ENCODE data around the gene ZBED6. TPM values are rescaled to one million over a fixed set of nuclear protein-coding genes. Genes with fewer than 3 reads are reported as not detected.
A peak's percentile ranks its signal among the peaks of the same experiment; 100 is the strongest.

ZBED6 gene
- total RNA-seq, 1 donor, result 30.5 TPM

- no peak overlapping the region for H3K4me3 ChIP-seq (ENCODE audit: low read depth, low read length)
- DNase-seq (ENCODE audit: low read depth), result no peak
- TF ChIP-seq, protein P1, sequence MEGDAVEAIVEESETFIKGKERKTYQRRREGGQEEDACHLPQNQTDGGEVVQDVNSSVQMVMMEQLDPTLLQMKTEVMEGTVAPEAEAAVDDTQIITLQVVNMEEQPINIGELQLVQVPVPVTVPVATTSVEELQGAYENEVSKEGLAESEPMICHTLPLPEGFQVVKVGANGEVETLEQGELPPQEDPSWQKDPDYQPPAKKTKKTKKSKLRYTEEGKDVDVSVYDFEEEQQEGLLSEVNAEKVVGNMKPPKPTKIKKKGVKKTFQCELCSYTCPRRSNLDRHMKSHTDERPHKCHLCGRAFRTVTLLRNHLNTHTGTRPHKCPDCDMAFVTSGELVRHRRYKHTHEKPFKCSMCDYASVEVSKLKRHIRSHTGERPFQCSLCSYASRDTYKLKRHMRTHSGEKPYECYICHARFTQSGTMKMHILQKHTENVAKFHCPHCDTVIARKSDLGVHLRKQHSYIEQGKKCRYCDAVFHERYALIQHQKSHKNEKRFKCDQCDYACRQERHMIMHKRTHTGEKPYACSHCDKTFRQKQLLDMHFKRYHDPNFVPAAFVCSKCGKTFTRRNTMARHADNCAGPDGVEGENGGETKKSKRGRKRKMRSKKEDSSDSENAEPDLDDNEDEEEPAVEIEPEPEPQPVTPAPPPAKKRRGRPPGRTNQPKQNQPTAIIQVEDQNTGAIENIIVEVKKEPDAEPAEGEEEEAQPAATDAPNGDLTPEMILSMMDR (IDR thresholded peaks at IDR 0.05; ENCODE audit: insufficient read depth, low read length), result no peak
Observed at GRCh38 chr1:203835476-203835875, 40.1 kb downstream of the ZBED6 start.

GRCh38 chr1:203839081-203839480 is 43.7 kb downstream of the ZBED6 start:
- TF ChIP-seq, protein P1 (IDR thresholded peaks at IDR 0.05; ENCODE audit: insufficient read depth, low read length), result no peak
- H3K4me3 ChIP-seq (ENCODE audit: low read depth, low read length), result no peak overlapping the region
- peak; percentile 94 for DNase-seq (ENCODE audit: low read depth)

GRCh38 chr1:203840208-203840808 is 44.9 kb downstream of the ZBED6 start:
- no peak for DNase-seq (ENCODE audit: low read depth)
- H3K4me3 ChIP-seq (ENCODE audit: low read depth, low read length), result no peak overlapping the region
- TF ChIP-seq, protein P1 (IDR thresholded peaks at IDR 0.05; ENCODE audit: insufficient read depth, low read length), result no peak

DNA sequence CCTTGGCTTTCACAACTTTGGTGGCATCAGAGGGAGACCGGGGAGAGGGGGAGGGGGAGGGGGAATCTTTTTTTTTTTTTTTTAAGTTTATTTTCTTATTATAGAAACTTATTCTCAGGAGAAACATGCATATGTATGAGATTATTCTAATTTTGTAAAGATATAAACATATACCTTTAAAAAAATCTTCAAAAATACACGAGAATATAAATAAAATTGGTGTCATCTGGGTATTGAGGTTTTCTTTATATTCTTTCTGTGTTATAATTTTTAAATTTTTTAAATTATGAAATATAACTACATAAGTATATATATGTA is 47.1 kb downstream of the ZBED6 start:
- no peak overlapping the region for H3K4me3 ChIP-seq (ENCODE audit: low read depth, low read length)

DNA sequence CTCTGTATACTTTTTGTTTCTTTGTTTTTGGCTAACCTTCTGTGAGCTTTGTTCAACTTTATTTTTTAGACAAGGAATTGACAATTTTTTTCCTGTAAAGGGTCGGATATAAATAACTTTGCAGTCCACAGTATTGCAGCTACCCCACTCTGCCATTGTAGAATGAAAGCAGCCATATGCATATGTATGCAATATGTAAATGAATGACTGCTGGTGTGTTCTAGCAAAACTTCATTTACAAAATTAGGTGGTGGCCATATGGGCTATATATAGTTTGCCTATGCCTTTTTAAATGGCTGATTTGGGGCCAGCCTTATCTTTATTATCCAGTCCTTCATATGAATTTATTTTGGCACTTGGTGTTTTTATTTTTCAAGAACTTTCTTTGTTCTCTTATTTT is 48.0 kb downstream of the ZBED6 start:
- H3K4me3 ChIP-seq (ENCODE audit: low read depth, low read length), result no peak overlapping the region
- no peak for DNase-seq (ENCODE audit: low read depth)
- TF ChIP-seq, protein P1 (IDR thresholded peaks at IDR 0.05; ENCODE audit: insufficient read depth, low read length), result no peak

More for the DNA sequence above, 47.1 kb downstream of the ZBED6 start:
- no peak for DNase-seq (ENCODE audit: low read depth)
- TF ChIP-seq, protein P1 (IDR thresholded peaks at IDR 0.05; ENCODE audit: insufficient read depth, low read length), result no peak

Small RNA genes within 50 kb of the gene (small RNA-seq; reads per million reads assigned to genes)
- 0.32 reads per million for gene ZC3H11A

Other genes with a start within 250 kb of the ZBED6 start
- 146 and 416 TPM in 2 replicates for gene ATP2B4, start 168.8 kb upstream of the ZBED6 start, total RNA-seq (ENCODE audit: low replicate concordance)
- gene LAX1, start 30.4 kb upstream of the ZBED6 start, total RNA-seq (ENCODE audit: low replicate concordance), result 0.74 TPM in 1 of 2 replicates, not detected in the other
- gene ZC3H11A, start within 50 bp of the ZBED6 start, total RNA-seq (ENCODE audit: low replicate concordance), result 108 and 166 TPM in 2 replicates
- gene SNRPE, start 66.0 kb downstream of the ZBED6 start, total RNA-seq (ENCODE audit: low replicate concordance), result 95.4 and 105 TPM in 2 replicates

All from fibroblast of the aortic adventitia (primary cell).